BE2C (cell line): ENCODE data around the gene NQO2.
A peak's percentile ranks its signal among the peaks of the same experiment; 100 is the strongest.

ENCODE experiments used
- DNase-seq: peaks from one replicate; pipeline ENCODE4 v3.0.0-alpha.2; 2020
- H3K27me3 ChIP-seq: fragments of 250-450 bp; sonication (Bioruptor Pico); 2 replicates; pipeline ENCODE4 v1.5.1; 2020; ENCODE audit warnings: mild to moderate bottlenecking
- H3K36me3 ChIP-seq: fragments of 250-450 bp; sonication (Bioruptor Pico); 2 replicates; pipeline ENCODE4 v1.5.1; 2020; ENCODE audit warnings: mild to moderate bottlenecking
- H3K4me1 ChIP-seq: fragments of 250-450 bp; sonication (Bioruptor Pico); 2 replicates; pipeline ENCODE4 v1.5.1; 2020
- H3K4me3 ChIP-seq: 2 replicates; pipeline ENCODE4 v1.5.1; 2011; ENCODE audit warnings: low read depth, low read length
- H3K9me3 ChIP-seq: fragments of 250-450 bp; sonication (Bioruptor Pico); 2 replicates; pipeline ENCODE4 v1.5.1; 2020
- TF ChIP-seq, protein P1 (sequence below): IDR thresholded peaks from 2 replicates; pipeline ENCODE4 v1.5.1; 2012; ENCODE audit warnings: mild to moderate bottlenecking, low read depth, low read length

Gene NQO2

DNA sequence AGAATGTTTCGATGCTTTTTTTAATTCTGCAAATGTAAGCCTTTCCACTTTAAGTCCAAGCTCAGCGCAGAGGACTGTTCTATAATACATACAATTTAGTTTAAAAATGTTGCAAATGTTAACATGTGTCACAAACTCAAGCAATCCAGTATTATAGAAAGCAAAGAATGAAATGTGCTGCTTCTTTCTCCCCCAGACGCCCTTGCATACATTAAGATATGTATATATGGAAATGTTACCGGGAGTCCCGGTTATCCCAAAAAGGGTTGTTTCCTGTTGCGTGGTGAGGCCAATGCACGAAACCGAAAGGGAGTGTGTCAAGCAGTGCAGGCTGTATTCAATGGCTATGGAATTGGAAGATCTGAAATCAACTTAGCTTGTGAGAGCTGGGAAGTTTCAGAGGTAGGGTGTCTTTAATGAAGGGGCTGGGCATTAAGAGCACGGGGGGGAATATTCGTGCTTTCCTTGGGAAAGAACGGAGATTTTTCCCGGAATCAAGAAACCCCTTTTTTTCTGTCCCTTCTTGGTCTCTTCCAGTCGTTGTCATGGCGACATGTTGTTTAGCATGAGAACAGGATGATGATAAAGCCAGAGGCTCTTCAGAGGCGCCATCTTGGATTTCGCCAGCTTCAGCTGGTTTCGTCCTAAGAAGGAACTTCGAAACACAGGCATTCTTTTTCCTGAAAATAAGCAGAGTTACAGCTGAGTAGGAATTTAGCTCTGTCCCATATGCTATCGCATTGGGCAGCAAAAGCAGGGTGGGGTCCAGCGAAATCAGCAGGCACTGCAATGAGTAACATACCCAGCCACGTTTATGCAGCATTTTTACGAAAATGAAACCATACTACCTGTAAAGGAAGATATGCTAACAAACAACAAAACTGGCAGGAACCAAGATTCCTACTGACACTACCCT, 10.1 kb upstream of the NQO2 start:
- no peaks in the 10 kb centered on the region for H3K36me3 ChIP-seq
- H3K9me3 ChIP-seq: no peaks in the 10 kb centered on the region
- H3K27me3 ChIP-seq: no peaks in the 10 kb centered on the region
- TF ChIP-seq, protein P1, sequence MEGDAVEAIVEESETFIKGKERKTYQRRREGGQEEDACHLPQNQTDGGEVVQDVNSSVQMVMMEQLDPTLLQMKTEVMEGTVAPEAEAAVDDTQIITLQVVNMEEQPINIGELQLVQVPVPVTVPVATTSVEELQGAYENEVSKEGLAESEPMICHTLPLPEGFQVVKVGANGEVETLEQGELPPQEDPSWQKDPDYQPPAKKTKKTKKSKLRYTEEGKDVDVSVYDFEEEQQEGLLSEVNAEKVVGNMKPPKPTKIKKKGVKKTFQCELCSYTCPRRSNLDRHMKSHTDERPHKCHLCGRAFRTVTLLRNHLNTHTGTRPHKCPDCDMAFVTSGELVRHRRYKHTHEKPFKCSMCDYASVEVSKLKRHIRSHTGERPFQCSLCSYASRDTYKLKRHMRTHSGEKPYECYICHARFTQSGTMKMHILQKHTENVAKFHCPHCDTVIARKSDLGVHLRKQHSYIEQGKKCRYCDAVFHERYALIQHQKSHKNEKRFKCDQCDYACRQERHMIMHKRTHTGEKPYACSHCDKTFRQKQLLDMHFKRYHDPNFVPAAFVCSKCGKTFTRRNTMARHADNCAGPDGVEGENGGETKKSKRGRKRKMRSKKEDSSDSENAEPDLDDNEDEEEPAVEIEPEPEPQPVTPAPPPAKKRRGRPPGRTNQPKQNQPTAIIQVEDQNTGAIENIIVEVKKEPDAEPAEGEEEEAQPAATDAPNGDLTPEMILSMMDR: no peak
- peaks cover 8% of the 10 kb centered on the region for H3K4me1 ChIP-seq
- peak overlapping the region; percentile 92 for H3K4me3 ChIP-seq
- peak; percentile 84 for DNase-seq

DNA sequence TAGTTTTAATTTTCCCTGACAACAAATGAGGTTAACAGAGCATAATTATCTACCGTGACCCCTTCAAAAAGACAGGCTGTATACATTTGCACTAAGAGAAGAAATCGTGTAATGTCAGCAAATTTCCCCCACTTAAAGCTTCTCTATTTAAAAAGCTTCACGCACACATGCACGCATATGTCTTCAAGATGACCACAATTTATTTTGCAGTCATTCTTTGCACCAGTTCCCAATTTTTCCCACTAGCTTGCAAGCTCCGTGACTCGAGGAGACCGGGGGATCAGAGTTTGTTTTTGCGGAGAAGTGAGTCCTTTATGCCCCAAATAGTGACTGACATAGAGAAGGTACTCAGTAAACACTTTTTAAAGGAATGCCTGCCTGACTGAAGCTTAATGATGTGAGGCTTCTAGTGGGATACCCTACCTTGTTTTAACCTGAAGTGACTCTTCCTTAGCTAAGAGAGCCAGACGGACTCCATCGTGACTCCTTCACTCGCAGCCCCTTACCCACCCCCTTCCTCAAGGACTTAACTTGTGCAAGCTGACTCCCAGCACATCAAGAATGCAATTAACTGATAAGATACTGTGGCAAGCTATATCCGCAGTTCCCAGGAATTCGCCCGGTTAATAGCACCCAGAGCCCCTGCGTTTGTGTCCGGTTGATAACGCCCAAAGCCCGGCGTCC, 9.3 kb upstream of the NQO2 start:
- no peaks in the 10 kb centered on the region for H3K36me3 ChIP-seq
- peak overlapping the region; percentile 92 for H3K4me3 ChIP-seq
- TF ChIP-seq, protein P1: no peak
- H3K27me3 ChIP-seq: no peaks in the 10 kb centered on the region
- H3K4me1 ChIP-seq: peaks cover 8% of the 10 kb centered on the region
- H3K9me3 ChIP-seq: no peaks in the 10 kb centered on the region
- DNase-seq: peak; percentile 32

DNA sequence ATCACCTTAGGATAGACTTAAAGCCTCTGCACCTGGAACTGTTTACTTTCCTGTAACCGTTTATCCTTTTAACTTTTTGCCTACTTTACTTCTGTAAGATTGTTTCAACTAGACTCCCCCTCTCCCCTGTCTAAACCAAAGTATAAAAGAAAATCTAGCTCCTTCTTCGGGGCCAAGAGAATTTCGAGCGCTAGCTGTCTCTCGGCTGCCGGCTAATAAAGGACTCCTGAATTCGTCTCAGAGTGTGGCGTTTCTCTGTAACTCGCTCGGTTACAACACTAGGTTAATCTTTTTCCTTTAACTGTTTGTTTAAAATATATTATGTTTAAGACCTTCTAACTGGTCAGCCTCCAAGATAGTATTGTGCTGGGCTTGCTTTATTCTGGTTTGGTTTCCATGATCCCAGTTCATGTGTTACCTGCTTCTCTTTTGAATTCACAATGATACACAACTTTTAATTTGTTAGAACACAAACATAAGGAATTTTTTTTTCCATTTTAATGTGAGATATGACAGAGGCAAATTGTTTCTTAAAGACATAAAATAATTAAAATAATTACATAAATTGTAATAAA, 8.7 kb upstream of the NQO2 start:
- peak overlapping the region; percentile 92 for H3K4me3 ChIP-seq
- TF ChIP-seq, protein P1: no peak
- DNase-seq: no peak
- H3K36me3 ChIP-seq: no peaks in the 10 kb centered on the region
- peaks cover 8% of the 10 kb centered on the region for H3K4me1 ChIP-seq
- no peaks in the 10 kb centered on the region for H3K9me3 ChIP-seq
- no peaks in the 10 kb centered on the region for H3K27me3 ChIP-seq

DNA sequence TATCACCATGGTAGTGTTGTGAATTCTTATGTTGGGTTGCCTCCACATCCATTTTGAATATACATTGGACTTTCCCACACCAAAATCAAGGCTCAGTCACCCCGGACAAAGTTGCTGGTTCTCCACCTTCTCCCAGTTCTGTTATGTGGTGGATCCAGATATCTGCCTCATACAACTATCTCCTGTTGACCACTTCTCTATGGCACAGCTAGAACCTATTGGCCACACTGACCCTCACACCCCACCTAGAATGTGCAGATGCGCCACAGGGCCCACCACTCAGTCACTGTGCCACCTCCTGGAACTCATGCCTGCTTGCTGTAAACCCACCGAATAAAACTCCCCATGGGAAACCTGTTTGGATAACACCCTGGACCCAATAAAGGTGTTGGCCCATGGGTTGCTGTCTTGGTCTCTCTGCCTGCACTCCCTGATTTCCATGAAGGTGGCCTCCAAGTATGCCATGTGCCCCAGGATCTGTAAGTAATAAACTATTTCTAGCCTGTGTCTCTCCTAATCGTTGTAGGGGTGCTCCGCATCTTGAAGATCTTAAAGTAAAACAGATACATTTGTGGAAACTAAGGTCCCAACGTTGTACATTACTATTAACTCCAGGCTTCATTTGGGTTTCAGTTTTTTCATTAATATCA, 7.2 kb upstream of the NQO2 start:
- Histone ChIP-seq H3K27me3 (no peaks in the 10 kb centered on the region), H3K9me3 (no peaks in the 10 kb centered on the region), H3K36me3 (no peaks in the 10 kb centered on the region), H3K4me3 (no peak overlapping the region), H3K4me1 (peaks cover under 1% of the 10 kb centered on the region)
- no peak for DNase-seq
- TF ChIP-seq, protein P1: no peak

DNA sequence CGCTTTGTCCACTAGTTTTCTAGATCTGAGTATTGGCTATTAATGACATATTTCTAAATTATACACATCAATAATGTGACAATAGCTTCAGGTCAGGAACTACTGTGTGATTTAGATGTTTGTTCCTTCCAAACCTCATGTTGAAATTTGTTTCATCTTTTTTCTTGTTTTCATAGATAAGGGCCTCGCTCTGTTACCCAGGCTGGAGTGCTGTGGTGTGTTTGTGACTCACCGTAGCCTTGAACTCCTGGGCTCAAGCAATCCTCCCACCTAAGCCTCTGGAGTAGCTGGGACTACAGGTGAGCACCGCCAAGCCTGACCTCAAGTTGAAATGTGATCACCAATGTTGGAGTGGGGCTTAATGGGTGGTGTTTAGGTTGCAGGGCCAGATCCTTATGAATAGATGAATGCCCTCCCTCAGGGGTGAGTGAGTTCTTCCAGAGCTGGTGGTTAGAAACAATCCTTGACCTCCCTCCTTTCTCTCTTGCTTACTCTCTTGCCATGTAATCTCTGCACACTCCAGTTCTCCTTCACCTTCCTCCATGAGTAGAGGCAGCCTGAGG, 5.9 kb upstream of the NQO2 start:
- Histone ChIP-seq H3K9me3 (no peaks in the 10 kb centered on the region), H3K27me3 (no peaks in the 10 kb centered on the region), H3K4me1 (no peaks in the 10 kb centered on the region; the same call in none of the 2 replicates), H3K36me3 (no peaks in the 10 kb centered on the region), H3K4me3 (no peak overlapping the region)
- TF ChIP-seq, protein P1: no peak
- no peak for DNase-seq
